GM19240 (cell line): ENCODE measurements around the gene BCL2L11.

Source experiments
- DNase-seq: peaks from one replicate; pipeline ENCODE4 v3.0.0; 2011; ENCODE audit warnings: low spot score; ENCODE audit not compliant: insufficient read length

Gene BCL2L11

DNA sequence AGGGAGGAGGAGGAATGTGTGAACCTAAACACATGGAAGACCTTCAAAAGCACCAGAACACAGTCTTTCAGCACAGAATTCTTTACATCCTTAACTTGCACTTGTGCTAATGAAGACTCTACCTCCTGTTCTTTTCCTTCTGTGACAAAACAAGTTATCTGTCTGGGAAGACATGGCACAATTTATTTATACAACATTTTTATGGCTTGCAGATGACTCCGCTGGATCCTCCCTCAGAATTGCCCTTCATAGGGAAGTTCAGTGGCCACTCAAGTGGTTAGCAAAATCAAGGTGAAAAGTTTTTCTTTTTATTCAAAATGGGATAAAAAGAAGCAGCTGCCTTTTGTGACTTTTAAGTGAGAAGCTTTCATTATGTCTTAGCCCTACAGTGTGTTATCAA is 21.4 kb downstream of the BCL2L11 start:
- no peak for DNase-seq

DNA sequence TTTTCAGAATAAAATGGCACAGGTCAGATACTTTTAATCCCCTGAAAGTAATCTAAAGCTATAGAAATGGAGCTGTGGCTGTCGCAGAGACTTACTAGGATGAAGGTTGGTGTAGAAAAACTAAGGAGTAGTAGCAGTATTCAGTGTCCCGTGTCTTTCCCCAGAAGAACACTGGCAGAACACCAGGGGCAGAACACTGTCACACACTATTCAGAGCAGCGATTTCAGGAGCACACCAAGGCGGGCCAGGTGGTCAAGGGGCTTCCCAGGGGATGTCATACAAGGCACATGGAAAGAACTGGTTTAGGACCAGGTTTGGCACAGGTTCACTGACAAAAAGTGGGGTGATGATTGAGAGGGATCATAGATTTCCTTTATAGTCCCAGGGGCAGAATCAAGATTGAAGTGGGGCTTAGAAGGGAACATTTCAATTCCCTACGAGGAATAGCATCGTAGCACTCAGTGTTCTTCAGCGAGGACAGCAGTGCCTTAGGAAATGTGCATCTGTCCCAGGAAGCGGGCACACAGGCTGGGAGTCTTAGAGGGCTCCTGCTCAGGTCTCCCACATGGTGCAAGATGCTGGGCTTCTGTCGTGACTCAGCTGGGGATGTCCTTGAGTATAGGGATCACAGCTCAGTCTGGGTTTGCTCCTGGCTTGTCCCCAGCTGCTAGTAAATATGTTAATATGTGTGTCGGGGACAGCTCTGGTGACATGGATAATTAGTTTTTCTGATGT is 22.6 kb downstream of the BCL2L11 start:
- DNase-seq, result no peak

DNA sequence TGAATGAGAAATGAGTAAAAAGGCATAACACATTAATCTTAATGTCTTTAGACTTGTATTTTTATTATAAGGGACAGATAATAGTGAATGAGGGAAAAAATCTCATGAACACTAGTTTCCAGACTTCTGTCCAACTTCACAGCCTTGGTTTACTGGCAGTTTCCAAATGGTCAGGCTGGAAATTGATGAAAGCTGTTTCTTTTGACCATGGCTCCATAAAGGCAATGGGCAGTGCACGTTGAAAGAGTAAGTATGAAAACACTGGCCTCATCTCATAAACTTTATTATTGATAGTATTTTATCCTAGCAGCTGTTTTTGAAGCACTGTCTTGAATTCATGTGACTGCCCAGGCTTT is 23.1 kb downstream of the BCL2L11 start:
- no peak for DNase-seq

DNA sequence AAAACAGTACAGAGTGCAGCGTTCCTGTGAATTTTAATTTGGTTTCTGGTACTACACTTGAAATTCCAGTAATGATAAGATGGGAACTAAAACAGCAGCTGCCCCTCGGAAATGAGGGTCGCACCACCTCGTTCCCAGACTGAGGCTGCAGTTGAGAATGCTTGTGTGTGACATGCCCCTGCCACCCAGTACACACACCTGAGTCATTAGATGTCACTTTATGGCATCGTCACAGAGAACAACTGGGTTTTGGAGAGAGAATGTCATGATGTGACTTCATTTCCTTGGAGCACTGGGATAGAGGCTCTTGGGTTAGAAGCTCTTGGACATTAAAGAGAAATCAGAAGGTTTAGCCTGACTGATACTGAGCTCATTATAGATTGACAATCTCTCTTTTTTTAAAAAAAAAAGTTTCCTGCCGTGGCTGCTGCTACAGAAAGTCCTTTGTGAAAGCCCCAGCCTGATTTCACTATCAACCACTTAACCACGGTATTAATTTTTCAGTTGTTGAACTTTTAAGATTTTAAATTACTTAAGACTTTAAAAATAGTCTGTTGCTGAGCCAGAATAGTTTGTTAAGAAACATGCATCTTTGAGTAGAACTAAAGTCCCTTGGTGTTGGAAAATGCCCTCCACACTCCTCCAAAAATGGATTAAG is 24.5 kb downstream of the BCL2L11 start:
- DNase-seq, result no peak

DNA sequence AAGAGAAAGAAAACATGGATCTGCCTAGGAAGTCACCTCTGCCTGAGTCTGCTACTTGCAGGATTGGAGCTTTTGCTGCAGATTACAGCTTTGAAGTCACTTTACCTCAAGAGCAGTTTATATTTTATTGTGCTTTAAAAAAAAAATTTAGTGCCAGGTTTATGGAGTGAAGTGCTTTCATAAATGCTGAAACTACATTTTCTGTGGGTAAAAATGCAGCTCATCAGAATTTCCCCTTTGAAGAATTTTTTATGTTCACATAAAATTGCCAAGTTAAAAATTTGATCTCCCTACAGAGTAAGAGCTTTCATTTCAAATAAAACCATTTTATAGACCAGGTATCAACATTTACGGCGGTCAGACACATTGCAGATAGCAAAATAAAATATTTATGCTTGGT is 25.2 kb downstream of the BCL2L11 start:
- no peak for DNase-seq

DNA sequence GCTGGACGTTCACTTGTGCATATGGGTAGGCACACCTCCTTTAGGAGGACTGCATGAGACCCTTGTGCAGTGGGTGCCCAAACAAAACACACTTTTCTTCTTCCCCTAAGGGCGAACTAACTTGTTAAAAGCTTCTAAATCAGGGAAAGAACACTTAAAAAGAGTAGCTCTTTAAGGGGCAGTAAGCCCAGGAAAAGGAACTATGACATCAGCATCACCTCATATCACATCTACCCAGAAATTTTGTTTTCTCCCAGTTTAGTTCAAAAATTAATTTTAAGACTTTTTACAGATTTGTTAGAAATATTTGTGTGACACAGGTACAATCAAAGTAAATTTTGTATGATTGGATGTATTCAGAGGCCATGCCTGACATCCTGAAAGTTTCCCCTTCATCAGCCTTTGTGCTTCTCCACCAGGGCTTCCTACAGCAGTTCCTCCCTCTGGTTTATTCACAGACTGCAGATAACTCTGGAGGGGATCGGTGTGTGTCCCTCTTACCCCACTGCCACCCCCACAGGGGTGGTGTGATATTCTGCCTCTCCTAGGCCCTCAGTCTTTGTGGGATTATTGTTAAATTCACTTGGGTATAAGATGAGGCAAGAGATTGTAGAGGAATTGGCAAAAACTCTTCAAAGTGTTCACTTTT is 27.6 kb downstream of the BCL2L11 start:
- no peak for DNase-seq

DNA sequence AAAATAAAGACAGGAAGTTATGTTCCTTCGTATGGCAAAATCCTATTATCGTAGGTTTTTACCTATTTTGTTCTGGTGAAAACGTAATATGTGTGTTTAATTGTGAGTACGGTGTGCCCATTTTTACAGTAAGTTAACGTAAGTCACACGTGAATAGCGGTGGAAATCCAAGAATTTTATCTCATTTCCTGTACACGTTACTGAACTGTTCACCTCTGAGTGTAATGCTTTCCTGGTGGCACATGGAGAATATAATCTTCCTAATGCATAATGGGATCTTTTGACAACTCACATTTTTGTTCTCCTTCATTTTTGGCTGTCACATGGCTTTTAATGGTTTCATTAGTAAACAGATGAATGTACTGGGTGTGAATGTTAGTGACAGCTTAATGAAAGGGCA is 28.2 kb downstream of the BCL2L11 start:
- no peak for DNase-seq

DNA sequence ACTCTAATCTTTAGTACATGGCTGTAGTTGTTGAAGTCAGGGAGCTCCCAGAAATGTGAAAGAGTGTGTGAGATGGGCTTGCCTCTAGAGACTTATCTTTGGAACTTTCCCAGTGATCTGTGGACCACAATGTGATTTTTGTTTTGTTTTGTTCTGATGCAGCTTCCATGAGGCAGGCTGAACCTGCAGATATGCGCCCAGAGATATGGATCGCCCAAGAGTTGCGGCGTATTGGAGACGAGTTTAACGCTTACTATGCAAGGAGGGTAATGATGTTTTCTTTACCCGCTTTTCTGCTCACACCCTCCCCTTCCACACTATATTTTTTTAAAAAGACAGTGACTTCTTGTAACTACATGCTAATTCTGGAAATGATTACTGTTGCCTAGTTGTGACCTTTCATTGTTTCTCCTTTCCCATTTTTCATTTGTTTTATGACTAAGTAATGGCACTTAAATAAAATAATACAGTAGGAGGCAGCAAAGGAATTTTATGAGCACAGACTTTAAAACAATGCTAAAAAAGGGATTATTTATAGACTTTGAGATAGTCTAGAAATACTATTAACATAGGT is 29.3 kb downstream of the BCL2L11 start:
- no peak for DNase-seq

DNA sequence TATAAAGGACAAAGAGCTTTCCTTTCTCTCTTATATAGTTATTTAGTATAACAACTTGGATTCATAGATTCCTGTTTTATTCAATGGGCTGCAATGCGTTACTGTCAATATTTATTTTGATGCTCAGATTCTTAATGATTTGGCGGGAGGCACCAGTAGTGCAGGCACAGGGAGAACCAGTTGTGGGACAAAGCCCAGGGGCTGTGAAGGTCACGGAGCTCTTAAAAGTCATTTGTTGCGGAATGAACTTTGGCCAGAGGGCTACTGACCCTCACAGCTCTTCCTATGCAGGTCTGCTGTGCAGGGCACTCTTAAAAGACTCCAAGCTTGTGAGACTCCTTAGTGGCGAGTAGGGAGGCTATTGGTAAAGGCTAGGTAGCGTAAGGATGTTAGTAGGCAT is 34.0 kb downstream of the BCL2L11 start:
- DNase-seq, result no peak

DNA sequence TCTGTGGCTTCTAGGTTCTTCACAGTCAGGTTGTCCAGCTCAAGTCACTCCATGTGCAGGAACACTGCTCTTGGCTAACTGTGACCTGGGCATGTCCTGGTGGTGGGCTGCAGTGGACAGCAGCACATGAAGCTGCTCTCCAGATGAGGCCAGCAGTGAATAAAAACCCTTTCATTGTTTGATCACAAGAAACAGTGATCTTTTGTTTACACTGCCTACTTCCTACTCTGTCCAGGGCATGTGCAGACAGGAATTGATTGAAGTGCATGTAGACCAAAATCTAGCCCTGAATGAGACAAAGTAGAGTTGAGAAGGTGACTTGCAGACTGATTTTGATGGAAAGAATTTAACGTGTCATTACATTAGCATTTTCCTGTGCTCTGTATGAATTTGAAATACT is 34.9 kb downstream of the BCL2L11 start:
- no peak for DNase-seq

DNA sequence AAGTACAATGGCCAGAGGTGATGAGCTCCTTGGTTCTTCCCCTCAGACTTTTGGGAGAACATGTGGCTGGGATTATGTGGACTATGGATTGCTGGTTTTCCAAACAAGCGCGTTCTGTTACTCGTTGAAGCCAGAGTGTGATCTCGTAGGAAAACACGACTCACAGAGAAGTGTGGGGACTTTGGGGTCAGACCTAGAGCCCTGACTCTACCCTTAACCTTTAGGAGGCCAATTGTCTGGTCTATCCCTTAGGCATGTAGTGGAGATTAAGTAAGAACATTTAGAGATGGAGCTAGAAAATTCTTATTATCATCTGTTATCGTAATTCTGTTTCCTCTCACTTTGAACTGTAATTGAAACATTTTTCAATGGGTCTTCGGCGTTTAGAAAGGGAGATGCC is 35.8 kb downstream of the BCL2L11 start:
- no peak for DNase-seq

DNA sequence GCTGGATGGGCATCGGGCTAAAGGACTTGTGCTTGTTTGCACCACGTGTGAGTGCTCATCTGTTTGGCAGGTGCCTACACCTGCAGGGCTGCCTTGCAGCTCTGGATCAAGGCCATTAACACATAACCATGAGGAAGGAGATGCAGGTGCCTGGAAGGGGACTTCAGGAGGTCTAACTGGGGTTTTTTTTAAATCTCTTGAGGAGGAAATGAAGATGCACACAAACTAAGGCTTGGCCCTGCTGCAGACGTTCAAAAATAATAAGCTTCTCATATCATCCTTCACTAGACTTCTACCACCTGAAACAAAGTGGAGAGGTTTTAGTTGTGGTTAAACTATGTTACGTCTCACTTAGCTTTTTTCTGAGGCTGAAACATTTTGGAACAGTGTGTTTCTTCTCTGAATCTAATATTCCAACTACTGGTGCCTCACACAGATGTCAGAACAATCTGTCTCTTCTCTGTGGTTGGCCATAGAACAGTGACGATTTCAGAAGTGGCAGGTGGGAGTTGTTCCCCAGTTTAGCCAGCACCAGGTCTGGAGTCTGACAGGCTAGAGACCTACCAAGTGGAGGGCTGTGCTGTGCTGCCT is 36.5 kb downstream of the BCL2L11 start:
- no peak for DNase-seq

DNA sequence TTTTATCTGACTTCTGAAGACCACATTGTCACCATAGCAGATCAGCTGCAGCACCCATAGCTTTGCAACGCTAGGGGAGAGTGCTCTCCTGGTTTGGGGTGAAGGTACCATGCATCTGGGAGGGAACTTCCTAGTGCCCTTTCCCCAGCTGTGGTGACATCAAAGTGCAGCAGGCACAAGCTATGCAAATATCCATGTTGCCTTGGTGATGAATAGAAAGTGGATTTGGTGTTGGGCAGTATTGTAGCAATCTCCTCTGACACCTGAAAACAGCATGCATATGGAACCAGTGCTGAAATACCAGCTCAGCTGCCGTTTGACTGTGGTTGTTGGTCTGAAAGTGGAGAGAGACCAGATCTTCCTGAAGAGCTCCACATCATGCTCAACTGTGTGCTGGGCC is 37.1 kb downstream of the BCL2L11 start:
- DNase-seq, result no peak

DNA sequence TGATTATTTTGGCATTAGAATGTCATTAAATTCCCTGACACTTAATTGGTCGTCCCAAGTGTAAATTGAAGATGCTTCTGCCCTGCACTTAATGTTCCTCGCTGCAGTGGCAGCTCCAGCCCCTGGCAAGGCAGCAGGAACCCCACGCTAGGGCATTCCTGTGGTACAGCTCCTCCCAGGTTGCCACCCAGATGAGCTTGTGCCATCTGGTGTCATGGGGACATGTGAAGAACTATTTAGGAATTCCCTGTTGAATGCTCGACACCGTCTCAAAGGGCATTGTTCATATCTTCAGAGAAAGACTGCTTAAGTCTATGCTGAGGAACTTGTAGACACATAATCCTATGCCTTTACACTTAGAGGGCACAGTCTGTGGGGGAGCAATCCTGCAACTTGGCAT is 38.9 kb downstream of the BCL2L11 start:
- DNase-seq, result no peak

DNA sequence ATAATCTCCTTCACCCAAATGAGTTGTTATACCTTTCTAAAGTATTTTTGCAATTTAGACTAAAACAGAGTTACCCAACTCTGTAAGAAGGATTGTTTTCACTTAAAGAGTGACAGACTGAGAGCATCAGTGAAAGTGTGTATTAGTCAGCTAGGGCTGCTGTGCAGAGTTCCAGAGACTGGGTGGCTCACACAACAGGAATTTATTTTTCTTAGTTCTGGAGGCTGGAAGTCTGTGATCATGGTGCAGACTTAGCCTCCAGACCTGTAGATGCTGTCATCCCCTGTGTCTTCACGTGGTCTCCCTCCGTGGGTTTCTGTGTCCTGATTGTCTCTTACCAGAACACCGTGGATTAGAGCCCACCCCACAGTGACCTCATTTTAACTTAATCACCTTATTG is 40.0 kb downstream of the BCL2L11 start:
- DNase-seq, result no peak

DNA sequence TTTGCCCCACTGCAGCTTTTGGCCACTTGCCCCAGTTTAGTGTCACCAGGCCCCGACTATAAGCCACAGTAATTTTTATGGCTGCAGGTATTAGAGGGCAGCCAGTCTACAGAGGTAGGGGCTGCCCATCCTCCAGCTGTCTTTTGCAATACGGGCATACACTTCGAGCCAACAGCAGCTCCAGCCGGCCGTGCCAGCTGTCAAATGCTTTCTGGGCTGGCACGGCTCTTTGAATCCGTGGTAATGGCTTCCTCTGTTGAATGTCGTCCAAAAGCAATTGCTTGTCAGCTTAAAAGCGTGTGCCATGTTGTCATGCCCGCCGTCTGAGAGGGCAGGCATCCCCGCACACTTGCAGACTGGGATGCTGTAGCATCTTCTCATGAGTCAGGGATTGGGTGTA is 41.3 kb downstream of the BCL2L11 start:
- no peak for DNase-seq

DNA sequence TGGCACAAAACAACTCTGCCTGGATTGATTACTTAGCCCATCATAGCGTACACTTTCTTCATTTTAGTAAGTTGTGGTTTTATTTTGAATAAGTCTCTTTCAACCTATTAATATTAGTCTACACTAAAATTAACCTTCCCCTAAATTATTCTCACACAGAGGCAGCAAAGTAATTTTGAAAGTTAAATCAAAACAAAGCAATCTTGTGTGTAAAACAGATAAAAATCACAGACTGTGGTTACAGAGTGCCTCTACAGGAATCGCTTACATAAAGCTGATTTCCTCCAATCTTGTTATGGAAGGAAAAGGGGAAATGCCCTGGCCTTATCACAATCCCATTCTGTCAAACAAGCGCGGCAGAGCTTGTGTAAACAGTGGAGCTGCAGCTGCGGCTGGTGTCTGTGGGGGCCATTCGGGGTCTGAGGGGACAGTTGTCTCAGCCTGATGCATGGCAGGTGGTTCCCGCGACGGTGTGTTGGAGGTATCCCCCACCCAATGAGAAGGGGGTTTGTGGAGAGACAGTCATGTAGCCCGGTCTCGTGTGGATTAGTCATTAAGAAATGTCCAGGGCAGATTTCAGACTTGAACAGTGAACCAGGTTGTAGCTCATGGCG is 42.1 kb downstream of the BCL2L11 start:
- no peak for DNase-seq

DNA sequence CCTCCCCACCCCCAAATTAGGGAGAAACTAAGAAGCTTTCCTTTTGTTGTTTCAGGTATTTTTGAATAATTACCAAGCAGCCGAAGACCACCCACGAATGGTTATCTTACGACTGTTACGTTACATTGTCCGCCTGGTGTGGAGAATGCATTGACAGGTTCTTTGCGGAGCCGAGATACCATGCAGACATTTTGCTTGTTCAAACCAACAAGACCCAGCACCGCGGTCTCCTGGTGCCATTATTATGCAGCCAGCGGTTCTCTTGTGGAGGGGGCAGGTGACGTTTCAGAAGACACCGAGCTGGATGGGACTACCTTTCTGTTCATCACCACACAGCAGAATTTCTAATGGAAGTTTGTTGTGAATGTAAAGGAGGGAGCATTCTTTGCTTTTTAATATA is 43.4 kb downstream of the BCL2L11 start:
- no peak for DNase-seq

DNA sequence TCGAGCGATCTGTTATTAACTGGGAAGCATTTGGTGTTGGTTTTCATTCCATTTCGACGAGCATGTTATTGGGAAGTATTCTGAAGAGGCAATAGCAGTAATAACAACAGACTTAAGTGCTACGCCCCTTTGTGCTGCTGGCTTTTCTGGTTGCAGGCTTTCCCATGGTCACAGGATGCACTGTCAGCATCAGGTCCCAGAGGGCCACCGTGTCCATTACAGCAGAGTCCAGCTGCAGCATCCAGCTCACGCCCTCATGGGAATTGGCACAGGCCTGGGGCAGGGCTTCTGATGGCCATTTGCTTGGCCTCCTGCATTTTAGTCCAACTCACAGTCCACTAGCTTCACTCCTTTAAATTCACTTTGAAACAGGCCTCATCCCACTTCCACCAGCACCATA is 44.4 kb downstream of the BCL2L11 start:
- no peak for DNase-seq

DNA sequence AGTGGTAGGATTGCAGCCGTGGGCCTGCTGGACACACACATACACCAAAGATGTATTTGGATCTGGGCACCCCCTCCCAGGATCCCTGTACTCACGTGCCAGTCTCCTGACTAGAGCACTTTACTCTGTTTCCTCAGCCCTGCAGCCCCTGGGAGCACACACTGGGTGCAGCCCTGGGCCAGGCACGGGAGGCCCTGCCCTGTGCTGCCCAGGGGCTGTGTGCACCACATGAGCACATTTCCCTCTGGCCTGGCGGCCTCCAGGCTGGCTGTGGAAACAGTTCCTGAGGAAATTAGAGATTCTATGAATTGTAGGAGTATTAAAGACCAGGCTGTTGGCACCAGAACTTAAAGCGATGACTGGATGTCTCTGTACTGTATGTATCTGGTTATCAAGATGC is 45.4 kb downstream of the BCL2L11 start:
- no peak for DNase-seq

DNA sequence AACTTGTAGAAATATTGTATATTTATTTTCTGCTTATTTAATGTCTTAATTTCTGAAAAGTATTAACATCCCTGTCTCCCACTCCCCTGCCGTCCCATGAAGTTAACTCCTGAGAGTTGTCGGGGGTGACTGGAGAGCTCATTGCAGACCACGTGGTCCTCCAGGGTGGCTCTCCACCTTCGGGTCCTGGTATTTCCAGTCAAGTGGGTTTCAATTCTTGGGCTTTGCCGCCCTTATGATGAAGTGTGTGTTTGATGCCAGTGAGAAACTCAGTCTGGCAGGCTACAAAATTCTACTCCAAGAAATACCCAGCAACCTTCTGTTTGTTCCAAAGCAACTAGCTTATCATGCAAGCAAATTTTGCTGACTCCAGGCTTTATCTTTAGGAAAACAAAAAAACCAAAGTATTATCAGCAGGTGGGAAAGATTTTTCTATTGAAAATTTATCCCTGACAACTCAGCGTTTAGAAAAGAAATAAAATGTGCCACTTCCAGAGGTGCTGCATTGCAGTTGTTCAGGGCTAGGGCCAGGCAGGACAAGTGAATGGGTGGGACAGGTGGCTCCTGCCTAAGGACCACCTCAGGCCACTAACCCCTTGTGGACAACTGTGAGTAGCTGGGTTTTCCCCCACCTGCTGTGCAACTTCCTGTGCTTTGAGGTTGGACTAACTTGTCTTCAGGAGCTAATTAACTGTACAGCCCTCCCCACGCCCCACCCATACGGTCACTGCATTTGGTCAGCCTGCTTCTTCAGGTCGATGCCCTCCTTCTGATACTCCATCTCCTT is 46.6 kb downstream of the BCL2L11 start:
- DNase-seq, result no peak
